ENCODE data around the gene XRCC6. TPM values are rescaled to one million over a fixed set of nuclear protein-coding genes. Genes with fewer than 3 reads are reported as not detected.
"Not testable (repeated sequence)": the region's sequence is repeated elsewhere in the genome, so short reads cannot be mapped to it uniquely, and the experiment has no call there.

XRCC6 gene
- total and polyA plus RNA-seq, 12 donors, result 122 to 498 (median 240) TPM

DNA sequence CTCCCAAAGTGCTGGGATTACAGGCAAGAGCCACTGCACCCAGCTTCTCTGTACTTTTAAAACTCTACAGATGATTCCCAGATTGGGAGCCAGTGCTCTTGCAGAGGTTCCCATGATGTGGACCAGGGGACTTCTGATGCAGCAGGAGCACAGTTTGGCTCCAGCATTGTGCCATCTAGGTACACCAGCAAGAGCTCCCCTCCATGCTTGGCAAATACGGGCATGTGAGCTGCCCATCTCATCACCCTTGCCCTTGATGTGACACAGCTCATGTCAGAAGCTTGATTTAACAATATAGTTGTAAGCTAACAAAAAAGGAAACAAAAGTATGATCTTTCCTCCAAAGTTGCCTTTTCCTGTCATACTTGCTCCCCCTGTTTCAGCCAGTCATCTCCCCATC lies 38.8 kb downstream of the XRCC6 start:
- WGBS, 4 donors, result 47 to 70% (median 60%) methylated on average over 1 of the region's 1 CpG
- Histone ChIP-seq H3K4me3 (no peak overlapping the region), H3K36me3 (replicated peaks in 1 of 2) (peaks cover 0 to 93% of the 10 kb centered on the region in 2 donors), H3K27me3 (no peaks in the 10 kb centered on the region), H3K27ac (peak overlapping the region in 4 of 5 donors; percentile 9 to 88 (median 50)), H3K9me3 (replicated peaks in 1 of 3) (no peaks in the 10 kb centered on the region), H3K4me1 (replicated peaks in 1 of 2) (peaks cover 12 to 16% of the 10 kb centered on the region in 2 donors)
- no peak for TF ChIP-seq POLR2A (IDR thresholded peaks at IDR 0.05)
- TF ChIP-seq CTCF (IDR thresholded peaks at IDR 0.05), result no peak
- intact Hi-C loops (cut with DNase I), result no loop called here
- peak in 1 of 7 donors; percentile 54 for DNase-seq

DNA sequence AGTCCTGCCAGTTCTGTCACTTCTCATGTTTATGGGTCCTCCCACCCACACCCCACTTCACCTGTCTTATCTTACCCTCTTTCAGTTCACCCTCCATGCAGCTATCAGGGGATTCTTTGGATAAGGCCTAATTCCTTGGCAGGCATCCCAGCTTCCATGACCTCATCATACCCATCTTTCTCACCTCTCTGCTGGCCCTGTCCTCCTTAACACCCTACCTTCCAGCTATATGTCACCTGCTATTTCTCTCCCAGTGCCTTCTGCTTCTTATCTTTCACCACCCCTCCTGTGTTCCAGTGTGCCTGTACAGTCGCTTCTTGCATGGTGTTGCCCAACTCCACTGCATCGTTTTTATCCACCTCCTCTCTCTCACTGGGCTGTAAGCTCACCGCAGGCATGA lies 39.3 kb downstream of the XRCC6 start:
- WGBS, 4 donors, result 46 to 70% (median 47%) methylated on average over 3 of the region's 3 CpGs
- H3K36me3 ChIP-seq (replicated peaks in 1 of 2), result peaks cover 0 to 88% of the 10 kb centered on the region in 2 donors
- H3K27ac ChIP-seq, result peak overlapping the region; percentile 33 to 88 (median 67)
- H3K27me3 ChIP-seq, result no peaks in the 10 kb centered on the region
- H3K9me3 ChIP-seq (replicated peaks in 1 of 3), result no peaks in the 10 kb centered on the region
- intact Hi-C loops (cut with DNase I), result no loop called here
- peaks cover 12 to 16% of the 10 kb centered on the region in 2 donors for H3K4me1 ChIP-seq (replicated peaks in 1 of 2)
- DNase-seq, result peak; percentile 50 to 76 (median 66)
- no peak overlapping the region for H3K4me3 ChIP-seq
- TF ChIP-seq POLR2A (IDR thresholded peaks at IDR 0.05) (no peak), CTCF (IDR thresholded peaks at IDR 0.05) (no peak)

DNA sequence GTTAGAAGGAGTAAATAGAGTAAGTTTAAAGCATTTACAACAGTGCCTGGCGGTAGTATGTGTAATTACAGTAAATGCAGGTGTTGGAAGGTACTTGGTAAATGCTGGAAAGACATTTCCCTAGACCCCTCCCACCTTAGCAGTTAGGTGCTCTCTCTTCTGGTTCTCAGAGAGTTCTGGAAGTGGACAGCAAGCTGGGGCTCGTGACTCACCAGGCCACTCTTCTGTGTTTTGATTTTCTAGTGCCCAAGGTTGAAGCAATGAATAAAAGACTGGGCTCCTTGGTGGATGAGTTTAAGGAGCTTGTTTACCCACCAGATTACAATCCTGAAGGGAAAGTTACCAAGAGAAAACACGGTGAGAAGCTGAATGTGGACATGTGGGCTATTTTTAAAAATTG lies 40.0 kb downstream of the XRCC6 start:
- H3K9me3 ChIP-seq (replicated peaks in 1 of 3), result no peaks in the 10 kb centered on the region
- intact Hi-C loops (cut with DNase I), result no loop called here
- no peak for TF ChIP-seq POLR2A (IDR thresholded peaks at IDR 0.05)
- TF ChIP-seq CTCF (IDR thresholded peaks at IDR 0.05), result no peak
- peak overlapping the region in 4 of 5 donors; percentile 51 to 88 (median 73) for H3K27ac ChIP-seq
- no peak overlapping the region for H3K4me3 ChIP-seq
- 35 to 56% (median 53%) methylated on average over 3 of the region's 3 CpGs for WGBS, 4 donors
- no peaks in the 10 kb centered on the region for H3K27me3 ChIP-seq
- DNase-seq, result peak; percentile 51 to 76 (median 64)
- H3K36me3 ChIP-seq (replicated peaks in 1 of 2), result peaks cover 0 to 82% of the 10 kb centered on the region in 2 donors
- H3K4me1 ChIP-seq (replicated peaks in 1 of 2), result peaks cover 12 to 16% of the 10 kb centered on the region in 2 donors

- peaks cover 0 to 75% of the 10 kb centered on the region in 2 donors for H3K36me3 ChIP-seq (replicated peaks in 1 of 2)
- no peak for DNase-seq
Measured at GRCh38 chr22:41661713-41662112, 40.6 kb downstream of the XRCC6 start.

DNA sequence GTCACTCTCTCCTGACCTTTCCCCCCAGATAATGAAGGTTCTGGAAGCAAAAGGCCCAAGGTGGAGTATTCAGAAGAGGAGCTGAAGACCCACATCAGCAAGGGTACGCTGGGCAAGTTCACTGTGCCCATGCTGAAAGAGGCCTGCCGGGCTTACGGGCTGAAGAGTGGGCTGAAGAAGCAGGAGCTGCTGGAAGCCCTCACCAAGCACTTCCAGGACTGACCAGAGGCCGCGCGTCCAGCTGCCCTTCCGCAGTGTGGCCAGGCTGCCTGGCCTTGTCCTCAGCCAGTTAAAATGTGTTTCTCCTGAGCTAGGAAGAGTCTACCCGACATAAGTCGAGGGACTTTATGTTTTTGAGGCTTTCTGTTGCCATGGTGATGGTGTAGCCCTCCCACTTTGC lies 42.5 kb downstream of the XRCC6 start:
- DNase-seq, result peak in 1 of 7 donors; percentile 45
- peaks cover 0 to 57% of the 10 kb centered on the region in 2 donors for H3K36me3 ChIP-seq (replicated peaks in 1 of 2)
- H3K4me1 ChIP-seq (replicated peaks in 1 of 2), result peaks cover 12 to 26% of the 10 kb centered on the region in 2 donors
- intact Hi-C loops (cut with DNase I); H3K9me3 ChIP-seq (replicated peaks in 1 of 3); H3K4me3 ChIP-seq; H3K27me3 ChIP-seq; H3K27ac ChIP-seq: not testable (repeated sequence)
- 84 to 90% (median 87%) methylated on average over 8 to 9 of the region's 9 CpGs for WGBS, 4 donors

More at GRCh38 chr22:41661713-41662112, 40.6 kb downstream of the XRCC6 start:
- Histone ChIP-seq H3K27ac (peak overlapping the region in 4 of 5 donors; percentile 51 to 88 (median 73)), H3K4me3 (no peak overlapping the region), H3K4me1 (replicated peaks in 1 of 2) (peaks cover 12 to 16% of the 10 kb centered on the region in 2 donors), H3K9me3 (replicated peaks in 1 of 3) (no peaks in the 10 kb centered on the region), H3K27me3 (no peaks in the 10 kb centered on the region)
- 93 to 98% (median 95%) methylated on average over 2 of the region's 2 CpGs for WGBS, 4 donors
- no peak for TF ChIP-seq POLR2A (IDR thresholded peaks at IDR 0.05)
- no peak for TF ChIP-seq CTCF (IDR thresholded peaks at IDR 0.05)
- intact Hi-C loops (cut with DNase I), result no loop called here

All from adrenal gland (tissue), 12 donors.